NCI-H2227 (cell line): ENCODE measurements around the gene IL4I1.

Source experiments
- DNase-seq: peaks from one replicate; lab custom pipeline; 2025; ENCODE audit not compliant: unreplicated experiment; lab: John Stamatoyannopoulos, UW

Gene IL4I1

GRCh38 chr19:49879243-49879963, 17.3 kb downstream of the IL4I1 start:
- no peak for DNase-seq

- no peak for DNase-seq
Measured at GRCh38 chr19:49878744-49879070, 18.0 kb downstream of the IL4I1 start.

- peak; percentile 95 for DNase-seq
Measured at GRCh38 chr19:49877879-49878743, 18.6 kb downstream of the IL4I1 start.

GRCh38 chr19:49877020-49877878, 19.4 kb downstream of the IL4I1 start, which contains the start of the genes AKT1S1 and TBC1D17:
AKT1S1 (minus strand) TSS chr19:49877355; CDS start chr19:49873295, 4,060 bp downstream.
TBC1D17 (plus strand) TSS chr19:49877702; CDS start chr19:49877724, 22 bp downstream.
- DNase-seq, result peak; percentile 99

GRCh38 chr19:49876422-49877019, 20.2 kb downstream of the IL4I1 start:
- DNase-seq, result peak; percentile 96

GRCh38 chr19:49875857-49876421, 20.7 kb downstream of the IL4I1 start:
- peak; percentile 74 for DNase-seq

- DNase-seq, result no peak
Measured at GRCh38 chr19:49875177-49875576, 21.5 kb downstream of the IL4I1 start.

- no peak for DNase-seq
Measured at GRCh38 chr19:49874503-49875157, 22.1 kb downstream of the IL4I1 start.

GRCh38 chr19:49873834-49874233, 22.9 kb downstream of the IL4I1 start:
- DNase-seq, result no peak

- DNase-seq, result no peak
Measured at GRCh38 chr19:49873129-49873521, 23.6 kb downstream of the IL4I1 start.

- DNase-seq, result no peak
Measured at GRCh38 chr19:49872245-49873128, 24.2 kb downstream of the IL4I1 start.

- no peak for DNase-seq
Measured at GRCh38 chr19:49871349-49871985, 25.2 kb downstream of the IL4I1 start.

- DNase-seq, result no peak
Measured at GRCh38 chr19:49870309-49870901, 26.3 kb downstream of the IL4I1 start.

GRCh38 chr19:49869484-49870308, 27.0 kb downstream of the IL4I1 start:
- peak; percentile 98 for DNase-seq

GRCh38 chr19:49869009-49869483, 27.6 kb downstream of the IL4I1 start:
- DNase-seq, result peak; percentile 81

GRCh38 chr19:49866933-49867782, 29.5 kb downstream of the IL4I1 start, which contains the start of gene PNKP:
PNKP (minus strand) TSS chr19:49867576; CDS start chr19:49867204, 372 bp downstream.
- peak; percentile 93 for DNase-seq
